Spleen (tissue), 11 donors: ENCODE results near the gene COL23A1. TPM values are rescaled to one million over a fixed set of nuclear protein-coding genes. Genes with fewer than 3 reads are reported as not detected.

Experiments
- DNase-seq: peaks from one replicate; pipeline ENCODE4 v3.0.0-alpha.2; 2020
- H3K27ac ChIP-seq, 8 donors: fragments of 200-600 bp; sonication (generic) in 7 of 8; 1 replicate in 4 of 8; 2 replicates in 4 of 8; pipeline versions ENCODE4 v1.5.0 to v1.8.0; 2016 to 2021; ENCODE audit warnings: inconsistent platforms in 4 of 8, mild to moderate bottlenecking in 4 of 8, moderate library complexity in 1 of 8
- H3K27me3 ChIP-seq, 7 donors: fragments of 200-600 bp; sonication (generic) in 6 of 7; replicated peaks in 1 of 7; 1 replicate in 4 of 7; 2 replicates in 3 of 7; pipeline versions ENCODE4 v1.5.0 to v1.8.0; 2016 to 2021; ENCODE audit warnings: inconsistent platforms in 3 of 7, mild to moderate bottlenecking in 1 of 7
- H3K36me3 ChIP-seq, 6 donors: fragments of 200-600 bp; sonication (generic) in 5 of 6; 1 replicate in 4 of 6; 2 replicates in 2 of 6; pipeline versions ENCODE4 v1.5.0 to v1.8.0; 2016 to 2021; ENCODE audit warnings: inconsistent platforms in 2 of 6
- H3K4me1 ChIP-seq, 6 donors: fragments of 200-600 bp; sonication (generic) in 5 of 6; 1 replicate in 3 of 6; 2 replicates in 3 of 6; pipeline versions ENCODE4 v1.5.0 to v1.8.0; 2016 to 2021; ENCODE audit warnings: inconsistent platforms in 3 of 6
- H3K4me3 ChIP-seq, 8 donors: fragments of 200-600 bp; sonication (generic) in 7 of 8; 1 replicate in 4 of 8; 2 replicates in 4 of 8; pipeline versions ENCODE4 v1.5.0 to v1.8.0; 2016 to 2021; ENCODE audit warnings: inconsistent platforms in 4 of 8, mild to moderate bottlenecking in 4 of 8, moderate library complexity in 2 of 8
- H3K9me3 ChIP-seq, 8 donors: fragments of 200-600 bp; sonication (generic) in 7 of 8; 1 replicate in 4 of 8; 2 replicates in 4 of 8; pipeline versions ENCODE4 v1.5.0 to v1.8.0; 2016 to 2021; ENCODE audit warnings: inconsistent platforms in 4 of 8
- POLR2A ChIP-seq, 3 donors: fragments of 450-650 bp; IDR thresholded peaks; one replicate each; pipeline ENCODE4 v1.5.1; 2017; ENCODE audit warnings: antibody characterized with exemption in 3 of 3, mild to moderate bottlenecking in 1 of 3
- POLR2AphosphoS5 ChIP-seq, 3 donors: sonication (generic); formaldehyde crosslinking; IDR thresholded peaks; one replicate each; pipeline ENCODE4 v1.5.1; 2017; ENCODE audit warnings: antibody characterized with exemption in 3 of 3
- WGBS, 5 donors: extraction: QIAGEN DNeasy Blood & Tissue Kit in 3 of 5; methylation state at CpG; one replicate each; pipeline versions ENCODE4 v1.1.5 to v1.1.7; 2013 to 2018; 5-methylcytosine and 5-hydroxymethylcytosine counted together
- intact Hi-C: fragments of 100-400 bp; cut with DNase I; formaldehyde crosslinking; loops from one replicate; pipeline ENCODE4 v1.15.0; 2023; ENCODE audit warnings: low total_unique reads
- polyA plus RNA-seq, 3 donors: library from polyadenylated mRNA; stranded (reverse); fragments of 200-250 nt; gene quantifications; one replicate each; pipeline ENCODE4 v1.2.1, GENCODE V29; 2013
- total RNA-seq, 7 donors: library from RNA; depleted of rRNA in 3 of 7; stranded (reverse); fragments of >200 nt in 3 of 7; fragmentation: NEBNext Ultra II Directional in 4 of 7; extraction: Animal tissue kit (Norgen Biotek cat#: 25700) in 4 of 7; gene quantifications; one replicate each; pipeline versions ENCODE4 v1.1.0 to v1.2.1, GENCODE V29; 2016 to 2021
- TF ChIP-seq, protein P1 (sequence below), 11 experiments: fragments of 200-600 bp in 7 of 11; fragments of 450-650 bp in 4 of 11; sonication (generic) in 4 of 11; IDR thresholded peaks in 8 of 11; conservative IDR thresholded peaks in 3 of 11; 1 replicate in 7 of 11; 2 replicates in 4 of 11; pipeline versions ENCODE4 v1.4.0 to v1.8.0; 2016 to 2021; ENCODE audit warnings: antibody characterized with exemption in 11 of 11, inconsistent platforms in 4 of 11, mild to moderate bottlenecking in 1 of 11
- donor health status: healthy with polysubstance abuse.
- donor health status: DM: no; HTN: no; CAD: no; lungs with moderate emphysema.
- donor health status: DM: no; HTN: no; CAD: no.
- donor health status: Bipolar disorder and iron deficiency.
- donor health status: healthy.
- donor health status: DM: no; HTN: no; CAD: no.
- donor health status: DM: yes; HTN: yes; CAD: no.

The COL23A1 gene
- total and polyA plus RNA-seq, 10 donors = 0.63 to 3.8 (median 1.9) TPM

GRCh38 chr5:178279723-178280438 lies 310.3 kb downstream of the COL23A1 start:
- intact Hi-C loops = loop anchor here (5.0 to 10.0 kb wide), 2 partner anchors 272 to 305 kb away; no protein-coding TSS in a partner anchor

DNA sequence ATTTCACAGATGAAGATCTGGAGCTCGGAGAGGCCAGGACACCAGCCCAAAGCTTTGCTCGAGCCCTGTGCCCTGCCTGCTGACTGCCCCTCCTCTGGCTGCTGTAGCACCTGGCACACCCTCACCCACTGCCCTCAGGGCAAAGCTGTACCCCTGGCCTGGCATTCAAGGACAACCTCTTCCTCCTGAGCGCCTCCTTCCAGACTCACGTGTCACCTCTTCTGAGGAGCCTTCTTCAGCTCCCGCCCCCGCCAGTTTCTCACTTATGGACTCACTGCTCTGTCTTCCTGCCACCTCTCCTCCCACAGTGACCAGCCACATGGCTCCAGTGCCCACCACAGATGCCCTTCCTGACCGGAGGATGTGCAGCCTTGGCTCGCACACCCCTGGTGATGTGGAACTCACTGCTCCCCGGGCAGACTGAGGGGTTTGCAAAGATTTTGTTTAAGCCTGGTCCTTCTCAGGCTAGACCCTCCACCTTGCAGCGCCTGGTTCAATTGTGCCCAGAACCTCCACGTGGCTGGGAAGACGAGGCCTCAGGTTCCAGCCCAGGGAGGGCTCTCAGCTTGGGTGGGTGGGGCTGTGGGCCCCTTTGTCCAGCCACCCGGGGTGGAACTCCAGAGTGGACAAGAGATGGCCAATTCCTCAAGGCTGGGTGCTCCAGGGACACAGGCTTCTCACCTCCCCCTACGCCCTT lies 311.0 kb downstream of the COL23A1 start:
- Histone ChIP-seq H3K9me3 (peaks cover 4 to 20% (median 11%) of the 10 kb centered on the region in 8 donors), H3K4me3 (no peak overlapping the region), H3K4me1 (peaks cover 0 to 12% (median 8%) of the 10 kb centered on the region in 6 donors), H3K27ac (no peak overlapping the region), H3K27me3 (peaks cover 0 to 33% (median 0%) of the 10 kb centered on the region in 7 donors), H3K36me3 (no peaks in the 10 kb centered on the region)
- 80 to 88% (median 85%) methylated on average over 12 to 14 of the region's 14 CpGs for WGBS, 5 donors
- TF ChIP-seq, protein P1, sequence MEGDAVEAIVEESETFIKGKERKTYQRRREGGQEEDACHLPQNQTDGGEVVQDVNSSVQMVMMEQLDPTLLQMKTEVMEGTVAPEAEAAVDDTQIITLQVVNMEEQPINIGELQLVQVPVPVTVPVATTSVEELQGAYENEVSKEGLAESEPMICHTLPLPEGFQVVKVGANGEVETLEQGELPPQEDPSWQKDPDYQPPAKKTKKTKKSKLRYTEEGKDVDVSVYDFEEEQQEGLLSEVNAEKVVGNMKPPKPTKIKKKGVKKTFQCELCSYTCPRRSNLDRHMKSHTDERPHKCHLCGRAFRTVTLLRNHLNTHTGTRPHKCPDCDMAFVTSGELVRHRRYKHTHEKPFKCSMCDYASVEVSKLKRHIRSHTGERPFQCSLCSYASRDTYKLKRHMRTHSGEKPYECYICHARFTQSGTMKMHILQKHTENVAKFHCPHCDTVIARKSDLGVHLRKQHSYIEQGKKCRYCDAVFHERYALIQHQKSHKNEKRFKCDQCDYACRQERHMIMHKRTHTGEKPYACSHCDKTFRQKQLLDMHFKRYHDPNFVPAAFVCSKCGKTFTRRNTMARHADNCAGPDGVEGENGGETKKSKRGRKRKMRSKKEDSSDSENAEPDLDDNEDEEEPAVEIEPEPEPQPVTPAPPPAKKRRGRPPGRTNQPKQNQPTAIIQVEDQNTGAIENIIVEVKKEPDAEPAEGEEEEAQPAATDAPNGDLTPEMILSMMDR (IDR thresholded peaks at IDR 0.05 in 8 of 11, conservative IDR thresholded peaks at IDR 0.05 in 3 of 11) = no peak
- no peak for TF ChIP-seq POLR2A (IDR thresholded peaks at IDR 0.05)
- TF ChIP-seq POLR2AphosphoS5 (IDR thresholded peaks at IDR 0.05) = no peak
- intact Hi-C loops = loop anchor here (10.0 kb wide), 1 partner anchor 306 kb away; no protein-coding TSS in a partner anchor
- DNase-seq = no peak

More at GRCh38 chr5:178279723-178280438, 310.3 kb downstream of the COL23A1 start:
- no peak overlapping the region for H3K4me3 ChIP-seq
- H3K27me3 ChIP-seq = peaks cover 0 to 33% (median 0%) of the 10 kb centered on the region in 7 donors
- no peaks in the 10 kb centered on the region for H3K36me3 ChIP-seq
- peak; percentile 96 for DNase-seq
- TF ChIP-seq, protein P1 (IDR thresholded peaks at IDR 0.05 in 8 of 11, conservative IDR thresholded peaks at IDR 0.05 in 3 of 11) = peak; percentile 72 to 93 (median 87)
- no peak for TF ChIP-seq POLR2A (IDR thresholded peaks at IDR 0.05)
- peak; percentile 60 to 84 (median 69) for TF ChIP-seq POLR2AphosphoS5 (IDR thresholded peaks at IDR 0.05)
- H3K27ac ChIP-seq = no peak overlapping the region
- H3K4me1 ChIP-seq = peaks cover 0 to 12% (median 8%) of the 10 kb centered on the region in 6 donors
- WGBS, 5 donors = 14 to 24% (median 21%) methylated on average over 26 to 33 of the region's 33 CpGs
- peaks cover 5 to 23% (median 14%) of the 10 kb centered on the region in 8 donors for H3K9me3 ChIP-seq

DNA sequence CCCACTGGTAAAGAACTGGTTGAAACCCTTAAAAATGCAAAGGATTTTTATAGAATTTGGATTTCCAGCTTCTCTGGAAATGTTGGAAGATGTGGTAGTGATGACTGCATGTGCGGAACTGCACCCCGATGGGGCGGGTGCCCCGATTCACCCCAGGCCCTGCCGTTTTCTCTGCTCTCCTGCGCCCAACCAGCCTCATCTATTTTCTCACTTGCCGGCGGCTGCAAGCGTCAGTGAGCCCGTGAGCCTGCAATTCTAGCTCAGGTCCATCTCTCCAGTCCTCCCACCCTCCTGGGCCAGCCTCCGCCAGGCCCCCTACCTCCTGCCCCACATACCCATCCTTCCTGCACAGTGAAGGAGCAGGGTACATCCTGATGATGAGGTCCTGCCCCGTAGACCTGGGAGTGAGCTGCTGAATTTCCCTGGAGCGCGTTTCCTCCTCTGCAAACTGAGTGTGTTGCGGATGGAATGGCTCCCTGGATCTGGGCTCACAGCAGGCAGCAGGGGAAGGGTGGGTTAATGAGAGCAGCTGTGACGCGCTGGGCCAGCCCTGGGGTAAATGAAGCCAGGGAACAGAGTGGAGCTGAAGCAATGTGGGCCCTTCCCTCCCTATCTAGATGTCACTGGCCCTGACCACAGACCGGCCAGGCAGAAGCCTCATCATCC lies 311.7 kb downstream of the COL23A1 start:
- no peak for DNase-seq
- peaks cover under 1 to 14% (median 4%) of the 10 kb centered on the region in 8 donors for H3K9me3 ChIP-seq
- peaks cover 0 to 33% (median 0%) of the 10 kb centered on the region in 7 donors for H3K27me3 ChIP-seq
- no peak overlapping the region for H3K4me3 ChIP-seq
- H3K27ac ChIP-seq = no peak overlapping the region
- no peaks in the 10 kb centered on the region for H3K36me3 ChIP-seq
- intact Hi-C loops = loop anchor here (10.0 kb wide), 1 partner anchor 306 kb away; no protein-coding TSS in a partner anchor
- H3K4me1 ChIP-seq = peaks cover 0 to 12% (median 8%) of the 10 kb centered on the region in 6 donors
- TF ChIP-seq, protein P1 (IDR thresholded peaks at IDR 0.05 in 8 of 11, conservative IDR thresholded peaks at IDR 0.05 in 3 of 11) = no peak
- TF ChIP-seq POLR2AphosphoS5 (IDR thresholded peaks at IDR 0.05) (no peak), POLR2A (IDR thresholded peaks at IDR 0.05) (no peak)
- WGBS, 5 donors = 84 to 92% (median 91%) methylated on average over 17 to 18 of the region's 18 CpGs
